WTC11 (cell line): ENCODE measurements around the gene TKFC. TPM values are rescaled to one million over a fixed set of nuclear protein-coding genes. Genes with fewer than 3 reads are reported as not detected.
A peak's percentile ranks its signal among the peaks of the same experiment; 100 is the strongest.

ENCODE experiments used
- ATAC-seq: fragments of 200-7000 bp; cut with Tn5 transposase; 2 replicates; pipeline ENCODE4 v1.10.0; 2021; ENCODE audit warnings: mild to moderate bottlenecking, moderate library complexity
- CTCF ChIA-PET: fragments of 300-600 bp; sonication (Branson Sonifier 250); formaldehyde crosslinking; loops from one replicate; lab custom pipeline; 2021; ENCODE audit warnings: antibody characterized with exemption; lab: Charles Lee
- POLR2A ChIA-PET: fragments of 350-600 bp; sonication (Branson Sonifier 250); formaldehyde crosslinking; loops from one replicate; lab custom pipeline; 2021; ENCODE audit warnings: antibody characterized with exemption; lab: Charles Lee
- DNase-seq: peaks from one replicate; pipeline ENCODE4 v3.0.0; 2021; ENCODE audit warnings: low spot score
- H3K27ac Mint-ChIP-seq: 2 replicates; pipeline ENCODE4 v1.8.0; 2021; ENCODE audit warnings: mixed read lengths
- H3K27me3 Mint-ChIP-seq: 2 replicates; pipeline ENCODE4 v1.8.0; 2021; ENCODE audit warnings: low read depth, mild to moderate bottlenecking, moderate library complexity, mixed read lengths
- H3K36me3 Mint-ChIP-seq: 2 replicates; pipeline ENCODE4 v1.8.0; 2021; ENCODE audit warnings: mixed read lengths
- H3K4me1 Mint-ChIP-seq: 2 replicates; pipeline ENCODE4 v1.8.0; 2022; ENCODE audit warnings: mixed read lengths
- H3K4me3 Mint-ChIP-seq: 2 replicates; pipeline ENCODE4 v1.8.0; 2021; ENCODE audit warnings: mild to moderate bottlenecking, moderate library complexity, mixed read lengths
- H3K9me3 Mint-ChIP-seq: 2 replicates; pipeline ENCODE4 v1.8.0; 2021; ENCODE audit warnings: mixed read lengths
- ATF1 ChIP-seq: sonication (generic); formaldehyde crosslinking; IDR thresholded peaks from 2 replicates; pipeline ENCODE4 v1.8.1; 2023; ENCODE audit warnings: mild to moderate bottlenecking, moderate library complexity, missing genetic modification reagents
- CBFB ChIP-seq: sonication (generic); formaldehyde crosslinking; IDR thresholded peaks from 2 replicates; pipeline ENCODE4 v1.8.1; 2022; ENCODE audit warnings: mild to moderate bottlenecking, low read depth, missing genetic modification reagents
- FOXJ3 ChIP-seq: sonication (generic); formaldehyde crosslinking; IDR thresholded peaks from 2 replicates; pipeline ENCODE4 v1.9.0; 2021; ENCODE audit warnings: missing genetic modification reagents, mild to moderate bottlenecking, borderline replicate concordance
- IRF2 ChIP-seq: sonication (generic); formaldehyde crosslinking; IDR thresholded peaks from 2 replicates; pipeline ENCODE4 v1.8.0; 2022; ENCODE audit warnings: low read depth, missing genetic modification reagents, borderline replicate concordance
- NFE2L1 ChIP-seq: sonication (generic); formaldehyde crosslinking; IDR thresholded peaks from 2 replicates; pipeline ENCODE4 v1.8.1; 2023; ENCODE audit warnings: missing genetic modification reagents
- NFYB ChIP-seq: sonication (generic); formaldehyde crosslinking; conservative IDR thresholded peaks from 2 replicates; pipeline ENCODE4 v1.8.0; 2022; ENCODE audit warnings: low read depth, missing genetic modification reagents
- PRRX2 ChIP-seq: fragments of 250-450 bp; sonication (Bioruptor Pico); IDR thresholded peaks from 2 replicates; pipeline ENCODE4 v1.8.0; 2021; ENCODE audit warnings: mild to moderate bottlenecking
- RORB ChIP-seq: fragments of 250-450 bp; sonication (Bioruptor Pico); IDR thresholded peaks from 2 replicates; pipeline ENCODE4 v1.9.0; 2021; ENCODE audit warnings: mild to moderate bottlenecking
- SP1 ChIP-seq: sonication (generic); formaldehyde crosslinking; conservative IDR thresholded peaks from 2 replicates; pipeline ENCODE4 v1.8.1; 2022; ENCODE audit warnings: missing genetic modification reagents
- TCF7 ChIP-seq: sonication (generic); formaldehyde crosslinking; IDR thresholded peaks from 2 replicates; pipeline ENCODE4 v1.8.0; 2022; ENCODE audit warnings: mild to moderate bottlenecking, low read depth, missing genetic modification reagents, moderate library complexity
- ZNF121 ChIP-seq: sonication (generic); formaldehyde crosslinking; IDR thresholded peaks from 2 replicates; pipeline ENCODE4 v1.8.0; 2023; ENCODE audit warnings: missing genetic modification reagents
- ZNF671 ChIP-seq: fragments of 250-450 bp; sonication (Bioruptor Pico); IDR thresholded peaks from 2 replicates; pipeline ENCODE4 v1.8.0; 2021; ENCODE audit warnings: mild to moderate bottlenecking
- total RNA-seq: library from RNA; stranded (reverse); gene quantifications from 3 replicates; pipeline ENCODE4 v1.2.3, GENCODE V29; 2021
- TF ChIP-seq, protein P1 (sequence below): sonication (generic); formaldehyde crosslinking; IDR thresholded peaks from 2 replicates; pipeline ENCODE4 v1.8.0; 2022; ENCODE audit warnings: missing genetic modification reagents
- TF ChIP-seq, protein P2 (sequence below): sonication (generic); formaldehyde crosslinking; IDR thresholded peaks from 2 replicates; pipeline ENCODE4 v1.8.1; 2022; ENCODE audit warnings: mild to moderate bottlenecking, moderate library complexity, missing genetic modification reagents
- TF ChIP-seq, protein P3 (sequence below): sonication (generic); formaldehyde crosslinking; conservative IDR thresholded peaks from 2 replicates; pipeline ENCODE4 v1.8.1; 2022; ENCODE audit warnings: mild to moderate bottlenecking, missing genetic modification reagents
- TF ChIP-seq, protein P4 (sequence below): fragments of 250-450 bp; sonication (Bioruptor Pico); IDR thresholded peaks from 2 replicates; pipeline ENCODE4 v1.9.0; 2021; ENCODE audit warnings: mild to moderate bottlenecking, borderline replicate concordance
- TF ChIP-seq, protein P5 (sequence below): sonication (generic); formaldehyde crosslinking; IDR thresholded peaks from 2 replicates; pipeline ENCODE4 v1.8.0; 2023; ENCODE audit warnings: missing genetic modification reagents, mild to moderate bottlenecking, borderline replicate concordance
- TF ChIP-seq, protein P6 (sequence below): sonication (generic); formaldehyde crosslinking; IDR thresholded peaks from 2 replicates; pipeline ENCODE4 v1.8.1; 2023; ENCODE audit warnings: mild to moderate bottlenecking, missing genetic modification reagents, moderate library complexity

Gene TKFC
- total RNA-seq, 1 experiment from 2014 or later = 86.8 TPM

DNA sequence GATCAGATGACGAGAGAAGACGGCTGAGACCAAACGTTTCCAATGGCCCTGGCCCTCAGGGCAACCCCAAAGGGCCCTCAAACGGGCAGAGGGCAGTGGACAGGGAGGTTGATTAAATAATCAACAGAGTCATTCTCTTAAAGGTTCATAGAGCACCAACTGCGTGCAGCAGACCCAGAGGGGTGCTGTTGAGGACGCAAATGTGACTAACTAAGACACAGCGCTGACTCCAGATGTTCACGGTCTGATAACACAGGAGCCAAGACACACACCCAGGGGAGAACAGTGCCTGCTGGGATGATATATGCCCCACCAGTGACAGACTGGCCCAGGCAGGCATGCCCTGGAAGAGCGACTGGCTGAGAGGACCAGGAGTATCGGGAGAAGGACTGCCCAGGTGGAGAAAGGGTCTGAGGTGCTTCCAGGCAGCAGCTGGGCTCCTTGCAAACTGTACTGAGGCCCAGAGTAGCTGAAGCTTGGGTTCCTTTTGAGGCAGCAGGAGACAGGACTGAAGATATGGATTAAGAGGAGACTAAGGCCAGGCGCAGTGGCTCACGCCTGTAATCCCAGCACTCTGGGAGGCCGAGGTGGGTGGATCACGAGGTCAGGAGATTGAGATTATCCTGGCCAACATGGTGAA lies 45.6 kb upstream of the TKFC start:
- no peaks in the 10 kb centered on the region for H3K4me1 Mint-ChIP-seq
- peak overlapping the region; percentile 91 for H3K27ac Mint-ChIP-seq
- ATAC-seq (no peak), DNase-seq (no peak)
- H3K27me3 Mint-ChIP-seq = peaks cover 5% of the 10 kb centered on the region; the same call in 1 of the 2 replicates
- POLR2A ChIA-PET = no interaction called here
- no peak overlapping the region for H3K4me3 Mint-ChIP-seq
- TF ChIP-seq, protein P1, sequence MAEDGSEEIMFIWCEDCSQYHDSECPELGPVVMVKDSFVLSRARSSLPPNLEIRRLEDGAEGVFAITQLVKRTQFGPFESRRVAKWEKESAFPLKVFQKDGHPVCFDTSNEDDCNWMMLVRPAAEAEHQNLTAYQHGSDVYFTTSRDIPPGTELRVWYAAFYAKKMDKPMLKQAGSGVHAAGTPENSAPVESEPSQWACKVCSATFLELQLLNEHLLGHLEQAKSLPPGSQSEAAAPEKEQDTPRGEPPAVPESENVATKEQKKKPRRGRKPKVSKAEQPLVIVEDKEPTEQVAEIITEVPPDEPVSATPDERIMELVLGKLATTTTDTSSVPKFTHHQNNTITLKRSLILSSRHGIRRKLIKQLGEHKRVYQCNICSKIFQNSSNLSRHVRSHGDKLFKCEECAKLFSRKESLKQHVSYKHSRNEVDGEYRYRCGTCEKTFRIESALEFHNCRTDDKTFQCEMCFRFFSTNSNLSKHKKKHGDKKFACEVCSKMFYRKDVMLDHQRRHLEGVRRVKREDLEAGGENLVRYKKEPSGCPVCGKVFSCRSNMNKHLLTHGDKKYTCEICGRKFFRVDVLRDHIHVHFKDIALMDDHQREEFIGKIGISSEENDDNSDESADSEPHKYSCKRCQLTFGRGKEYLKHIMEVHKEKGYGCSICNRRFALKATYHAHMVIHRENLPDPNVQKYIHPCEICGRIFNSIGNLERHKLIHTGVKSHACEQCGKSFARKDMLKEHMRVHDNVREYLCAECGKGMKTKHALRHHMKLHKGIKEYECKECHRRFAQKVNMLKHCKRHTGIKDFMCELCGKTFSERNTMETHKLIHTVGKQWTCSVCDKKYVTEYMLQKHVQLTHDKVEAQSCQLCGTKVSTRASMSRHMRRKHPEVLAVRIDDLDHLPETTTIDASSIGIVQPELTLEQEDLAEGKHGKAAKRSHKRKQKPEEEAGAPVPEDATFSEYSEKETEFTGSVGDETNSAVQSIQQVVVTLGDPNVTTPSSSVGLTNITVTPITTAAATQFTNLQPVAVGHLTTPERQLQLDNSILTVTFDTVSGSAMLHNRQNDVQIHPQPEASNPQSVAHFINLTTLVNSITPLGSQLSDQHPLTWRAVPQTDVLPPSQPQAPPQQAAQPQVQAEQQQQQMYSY (CRISPR knock-in tag) = no peak
- TF ChIP-seq, protein P2, sequence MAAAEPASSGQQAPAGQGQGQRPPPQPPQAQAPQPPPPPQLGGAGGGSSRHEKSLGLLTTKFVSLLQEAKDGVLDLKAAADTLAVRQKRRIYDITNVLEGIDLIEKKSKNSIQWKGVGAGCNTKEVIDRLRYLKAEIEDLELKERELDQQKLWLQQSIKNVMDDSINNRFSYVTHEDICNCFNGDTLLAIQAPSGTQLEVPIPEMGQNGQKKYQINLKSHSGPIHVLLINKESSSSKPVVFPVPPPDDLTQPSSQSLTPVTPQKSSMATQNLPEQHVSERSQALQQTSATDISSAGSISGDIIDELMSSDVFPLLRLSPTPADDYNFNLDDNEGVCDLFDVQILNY (CRISPR knock-in tag) = no peak
- TF ChIP-seq, protein P3, sequence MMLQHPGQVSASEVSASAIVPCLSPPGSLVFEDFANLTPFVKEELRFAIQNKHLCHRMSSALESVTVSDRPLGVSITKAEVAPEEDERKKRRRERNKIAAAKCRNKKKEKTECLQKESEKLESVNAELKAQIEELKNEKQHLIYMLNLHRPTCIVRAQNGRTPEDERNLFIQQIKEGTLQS (CRISPR knock-in tag) = no peak
- TF ChIP-seq ZNF671 (CRISPR knock-in tag) (no peak), PRRX2 (no peak), RORB (CRISPR knock-in tag) (no peak), IRF2 (CRISPR knock-in tag) (no peak), ZNF121 (CRISPR knock-in tag) (no peak), NFE2L1 (CRISPR knock-in tag) (no peak), ATF1 (no peak), TCF7 (no peak), NFYB (CRISPR knock-in tag) (no peak), CBFB (CRISPR knock-in tag) (no peak), FOXJ3 (CRISPR knock-in tag) (no peak), SP1 (CRISPR knock-in tag) (no peak)
- TF ChIP-seq, protein P4, sequence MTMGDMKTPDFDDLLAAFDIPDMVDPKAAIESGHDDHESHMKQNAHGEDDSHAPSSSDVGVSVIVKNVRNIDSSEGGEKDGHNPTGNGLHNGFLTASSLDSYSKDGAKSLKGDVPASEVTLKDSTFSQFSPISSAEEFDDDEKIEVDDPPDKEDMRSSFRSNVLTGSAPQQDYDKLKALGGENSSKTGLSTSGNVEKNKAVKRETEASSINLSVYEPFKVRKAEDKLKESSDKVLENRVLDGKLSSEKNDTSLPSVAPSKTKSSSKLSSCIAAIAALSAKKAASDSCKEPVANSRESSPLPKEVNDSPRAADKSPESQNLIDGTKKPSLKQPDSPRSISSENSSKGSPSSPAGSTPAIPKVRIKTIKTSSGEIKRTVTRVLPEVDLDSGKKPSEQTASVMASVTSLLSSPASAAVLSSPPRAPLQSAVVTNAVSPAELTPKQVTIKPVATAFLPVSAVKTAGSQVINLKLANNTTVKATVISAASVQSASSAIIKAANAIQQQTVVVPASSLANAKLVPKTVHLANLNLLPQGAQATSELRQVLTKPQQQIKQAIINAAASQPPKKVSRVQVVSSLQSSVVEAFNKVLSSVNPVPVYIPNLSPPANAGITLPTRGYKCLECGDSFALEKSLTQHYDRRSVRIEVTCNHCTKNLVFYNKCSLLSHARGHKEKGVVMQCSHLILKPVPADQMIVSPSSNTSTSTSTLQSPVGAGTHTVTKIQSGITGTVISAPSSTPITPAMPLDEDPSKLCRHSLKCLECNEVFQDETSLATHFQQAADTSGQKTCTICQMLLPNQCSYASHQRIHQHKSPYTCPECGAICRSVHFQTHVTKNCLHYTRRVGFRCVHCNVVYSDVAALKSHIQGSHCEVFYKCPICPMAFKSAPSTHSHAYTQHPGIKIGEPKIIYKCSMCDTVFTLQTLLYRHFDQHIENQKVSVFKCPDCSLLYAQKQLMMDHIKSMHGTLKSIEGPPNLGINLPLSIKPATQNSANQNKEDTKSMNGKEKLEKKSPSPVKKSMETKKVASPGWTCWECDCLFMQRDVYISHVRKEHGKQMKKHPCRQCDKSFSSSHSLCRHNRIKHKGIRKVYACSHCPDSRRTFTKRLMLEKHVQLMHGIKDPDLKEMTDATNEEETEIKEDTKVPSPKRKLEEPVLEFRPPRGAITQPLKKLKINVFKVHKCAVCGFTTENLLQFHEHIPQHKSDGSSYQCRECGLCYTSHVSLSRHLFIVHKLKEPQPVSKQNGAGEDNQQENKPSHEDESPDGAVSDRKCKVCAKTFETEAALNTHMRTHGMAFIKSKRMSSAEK = no peak
- TF ChIP-seq, protein P5, sequence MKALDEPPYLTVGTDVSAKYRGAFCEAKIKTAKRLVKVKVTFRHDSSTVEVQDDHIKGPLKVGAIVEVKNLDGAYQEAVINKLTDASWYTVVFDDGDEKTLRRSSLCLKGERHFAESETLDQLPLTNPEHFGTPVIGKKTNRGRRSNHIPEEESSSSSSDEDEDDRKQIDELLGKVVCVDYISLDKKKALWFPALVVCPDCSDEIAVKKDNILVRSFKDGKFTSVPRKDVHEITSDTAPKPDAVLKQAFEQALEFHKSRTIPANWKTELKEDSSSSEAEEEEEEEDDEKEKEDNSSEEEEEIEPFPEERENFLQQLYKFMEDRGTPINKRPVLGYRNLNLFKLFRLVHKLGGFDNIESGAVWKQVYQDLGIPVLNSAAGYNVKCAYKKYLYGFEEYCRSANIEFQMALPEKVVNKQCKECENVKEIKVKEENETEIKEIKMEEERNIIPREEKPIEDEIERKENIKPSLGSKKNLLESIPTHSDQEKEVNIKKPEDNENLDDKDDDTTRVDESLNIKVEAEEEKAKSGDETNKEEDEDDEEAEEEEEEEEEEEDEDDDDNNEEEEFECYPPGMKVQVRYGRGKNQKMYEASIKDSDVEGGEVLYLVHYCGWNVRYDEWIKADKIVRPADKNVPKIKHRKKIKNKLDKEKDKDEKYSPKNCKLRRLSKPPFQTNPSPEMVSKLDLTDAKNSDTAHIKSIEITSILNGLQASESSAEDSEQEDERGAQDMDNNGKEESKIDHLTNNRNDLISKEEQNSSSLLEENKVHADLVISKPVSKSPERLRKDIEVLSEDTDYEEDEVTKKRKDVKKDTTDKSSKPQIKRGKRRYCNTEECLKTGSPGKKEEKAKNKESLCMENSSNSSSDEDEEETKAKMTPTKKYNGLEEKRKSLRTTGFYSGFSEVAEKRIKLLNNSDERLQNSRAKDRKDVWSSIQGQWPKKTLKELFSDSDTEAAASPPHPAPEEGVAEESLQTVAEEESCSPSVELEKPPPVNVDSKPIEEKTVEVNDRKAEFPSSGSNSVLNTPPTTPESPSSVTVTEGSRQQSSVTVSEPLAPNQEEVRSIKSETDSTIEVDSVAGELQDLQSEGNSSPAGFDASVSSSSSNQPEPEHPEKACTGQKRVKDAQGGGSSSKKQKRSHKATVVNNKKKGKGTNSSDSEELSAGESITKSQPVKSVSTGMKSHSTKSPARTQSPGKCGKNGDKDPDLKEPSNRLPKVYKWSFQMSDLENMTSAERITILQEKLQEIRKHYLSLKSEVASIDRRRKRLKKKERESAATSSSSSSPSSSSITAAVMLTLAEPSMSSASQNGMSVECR (CRISPR knock-in tag) = no peak
- TF ChIP-seq, protein P6, sequence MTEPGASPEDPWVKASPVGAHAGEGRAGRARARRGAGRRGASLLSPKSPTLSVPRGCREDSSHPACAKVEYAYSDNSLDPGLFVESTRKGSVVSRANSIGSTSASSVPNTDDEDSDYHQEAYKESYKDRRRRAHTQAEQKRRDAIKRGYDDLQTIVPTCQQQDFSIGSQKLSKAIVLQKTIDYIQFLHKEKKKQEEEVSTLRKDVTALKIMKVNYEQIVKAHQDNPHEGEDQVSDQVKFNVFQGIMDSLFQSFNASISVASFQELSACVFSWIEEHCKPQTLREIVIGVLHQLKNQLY (CRISPR knock-in tag) = no peak
- CTCF ChIA-PET = interaction anchor here (0.6 kb wide), 1 partner anchor 77 kb away, joined by 3 read pairs; no protein-coding TSS in a partner anchor
- H3K9me3 Mint-ChIP-seq = no peaks in the 10 kb centered on the region
- peaks cover 37% of the 10 kb centered on the region for H3K36me3 Mint-ChIP-seq
